Activated CD8-positive, alpha-beta memory T cell treated with anti-CD3 and anti-CD28 coated beads, Interleukin-2, amount 50 U/mL, for 24 hours (primary cell): Measurements from ENCODE around the gene GEMIN7.

Experiments used
- DNase-seq: peaks from one replicate; pipeline ENCODE4 v3.0.0-alpha.2; 2020; ENCODE audit errors: extremely low read depth

Gene GEMIN7

DNA sequence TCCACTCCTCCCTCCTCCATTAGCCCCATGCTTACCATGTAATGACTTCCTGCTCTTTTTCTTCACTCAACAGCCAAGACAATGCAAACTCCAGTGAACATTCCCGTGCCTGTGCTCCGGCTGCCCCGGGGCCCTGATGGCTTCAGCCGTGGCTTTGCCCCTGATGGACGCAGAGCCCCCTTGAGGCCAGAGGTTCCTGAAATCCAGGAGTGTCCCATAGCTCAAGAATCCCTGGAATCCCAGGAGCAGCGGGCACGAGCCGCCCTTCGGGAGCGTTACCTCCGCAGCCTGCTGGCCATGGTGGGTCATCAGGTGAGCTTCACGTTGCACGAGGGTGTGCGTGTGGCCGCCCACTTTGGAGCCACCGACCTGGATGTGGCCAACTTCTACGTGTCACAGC is 11.0 kb downstream of the GEMIN7 start:
- no peak for DNase-seq

DNA sequence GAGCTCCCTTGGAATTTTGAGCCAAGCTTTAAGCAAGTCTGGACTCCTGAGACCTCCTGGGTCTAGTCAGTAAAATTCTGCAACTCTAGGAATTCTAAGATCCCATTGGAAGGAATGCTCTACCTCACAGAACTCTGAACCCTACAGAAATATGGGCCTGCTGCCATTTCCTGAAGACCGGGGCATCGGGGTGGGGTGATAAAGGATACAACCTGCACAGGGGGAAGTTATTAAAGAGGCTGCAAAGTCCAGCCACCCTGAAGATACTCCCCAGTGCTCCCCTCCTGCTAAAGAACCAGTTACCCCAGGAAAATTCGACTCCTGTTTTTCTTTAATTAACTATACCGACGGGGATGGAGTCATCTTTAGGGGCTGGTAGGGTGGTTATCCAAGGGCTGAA is 11.5 kb downstream of the GEMIN7 start:
- DNase-seq = no peak

DNA sequence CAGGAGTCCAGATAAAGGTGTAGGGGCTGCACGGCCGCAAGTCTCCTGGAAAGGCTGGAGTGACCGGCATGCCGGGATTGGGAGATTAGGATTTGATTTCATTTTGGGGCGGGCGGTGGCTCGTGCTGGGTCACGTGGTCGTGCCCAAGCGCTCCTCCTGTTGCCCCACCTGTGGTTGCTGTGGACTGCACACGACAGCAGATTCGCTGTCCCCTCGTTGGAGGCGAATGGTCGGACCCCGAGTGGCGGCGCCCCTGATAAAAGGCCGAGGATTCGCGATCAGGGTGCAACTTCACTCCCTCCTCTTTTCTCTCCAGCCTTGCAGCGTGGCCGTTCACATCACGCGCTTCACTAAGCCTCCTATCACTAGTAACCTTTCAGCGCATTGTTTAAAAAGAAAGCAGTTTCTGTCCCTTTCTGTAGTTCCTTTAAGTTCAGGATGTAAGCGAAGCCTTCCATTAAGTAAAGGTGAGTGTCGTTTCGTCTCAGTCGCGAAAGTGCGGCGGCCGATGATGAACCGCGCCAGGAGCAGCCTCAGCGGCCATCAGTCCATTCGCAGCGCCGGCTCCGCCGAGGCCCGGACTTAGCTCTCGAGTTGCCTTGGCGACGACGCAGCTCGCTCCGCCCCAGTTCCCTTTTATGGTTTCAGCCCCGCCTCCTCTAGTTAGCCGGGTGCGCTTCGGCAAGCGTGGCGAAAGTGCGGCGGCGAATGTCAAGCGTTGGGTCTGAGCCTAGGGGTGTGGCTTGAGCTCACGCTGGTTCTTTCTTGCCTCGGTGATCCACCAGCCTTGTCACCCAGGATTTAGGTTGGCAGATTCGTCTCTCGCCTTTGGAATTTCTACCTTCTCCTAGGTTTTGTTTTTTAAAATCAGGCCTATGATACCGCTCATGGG is 12.2 kb downstream of the GEMIN7 start:
- peak; percentile 91 for DNase-seq

GRCh38 chr19:45092747-45093678 is 14.0 kb downstream of the GEMIN7 start, which contains the start of gene PPP1R37:
Gene PPP1R37 (plus strand): TSS chr19:45093179. CDS start chr19:45093326, 147 bp downstream.
- peak; percentile 85 for DNase-seq

DNA sequence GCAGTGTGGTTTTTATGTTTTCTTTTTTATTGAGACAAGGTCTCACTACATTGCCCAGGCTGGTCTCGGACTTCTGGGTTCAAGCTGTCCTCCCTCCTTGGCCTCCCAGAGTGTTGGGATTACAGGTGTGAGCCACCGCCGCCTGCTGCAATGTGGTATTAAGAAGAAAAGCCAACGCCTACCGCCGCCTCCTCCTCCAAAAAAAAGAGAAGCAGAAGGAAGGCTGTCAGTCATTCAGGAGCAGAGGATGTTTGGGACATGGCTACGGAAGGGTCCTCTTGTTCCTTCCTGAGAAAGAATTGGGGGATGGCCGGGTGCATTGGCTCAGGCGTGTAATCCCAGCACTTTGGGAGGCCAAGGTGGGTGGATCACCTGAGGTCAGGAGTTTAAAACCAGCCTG is 15.1 kb downstream of the GEMIN7 start:
- DNase-seq = no peak

- DNase-seq = no peak
Measured at GRCh38 chr19:45094707-45095106, 15.6 kb downstream of the GEMIN7 start.

- no peak for DNase-seq
Measured at GRCh38 chr19:45095496-45096413, 16.7 kb downstream of the GEMIN7 start.

- no peak for DNase-seq
Measured at GRCh38 chr19:45096700-45097099, 17.6 kb downstream of the GEMIN7 start.

- no peak for DNase-seq
Measured at GRCh38 chr19:45097450-45097775, 18.4 kb downstream of the GEMIN7 start.

- no peak for DNase-seq
Measured at GRCh38 chr19:45097776-45098520, 18.9 kb downstream of the GEMIN7 start.

- DNase-seq = no peak
Measured at GRCh38 chr19:45098521-45099466, 19.7 kb downstream of the GEMIN7 start.

DNA sequence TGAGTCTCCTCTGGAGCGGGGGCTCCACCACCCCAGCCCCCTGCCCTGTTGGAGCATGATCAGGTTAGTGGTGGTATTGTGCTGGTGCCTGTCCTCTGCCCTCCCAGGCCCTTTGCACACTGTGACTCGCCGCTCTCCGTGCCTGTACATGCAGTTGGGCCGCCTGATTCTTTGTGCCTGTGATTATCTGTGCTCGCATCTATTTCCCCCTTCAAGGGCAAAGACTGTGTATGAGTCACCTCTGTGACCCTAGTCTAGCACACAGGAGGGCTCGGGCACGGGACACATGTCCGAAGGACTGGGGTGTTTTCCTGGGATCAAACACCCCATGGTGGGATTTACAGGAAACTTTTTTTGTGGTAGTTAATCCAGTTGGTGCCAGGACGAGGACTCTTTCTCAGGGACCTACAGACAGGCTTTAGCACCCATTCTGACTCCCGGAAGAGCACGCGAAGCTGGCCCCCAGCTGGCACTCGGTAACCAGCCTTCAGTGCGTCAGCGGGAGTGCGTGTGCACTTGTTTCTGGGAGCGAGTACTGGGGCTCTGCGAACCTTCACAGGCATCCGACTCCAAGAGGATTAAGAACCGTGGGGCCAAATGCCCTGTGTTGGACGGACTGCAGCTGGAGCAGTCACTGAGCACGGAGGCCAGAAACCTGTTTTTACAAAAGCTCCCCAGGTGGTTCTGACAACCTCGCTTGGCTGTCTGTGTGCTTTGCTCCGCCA is 20.6 kb downstream of the GEMIN7 start:
- DNase-seq = no peak

- no peak for DNase-seq
Measured at GRCh38 chr19:45100201-45100600, 21.1 kb downstream of the GEMIN7 start.

DNA sequence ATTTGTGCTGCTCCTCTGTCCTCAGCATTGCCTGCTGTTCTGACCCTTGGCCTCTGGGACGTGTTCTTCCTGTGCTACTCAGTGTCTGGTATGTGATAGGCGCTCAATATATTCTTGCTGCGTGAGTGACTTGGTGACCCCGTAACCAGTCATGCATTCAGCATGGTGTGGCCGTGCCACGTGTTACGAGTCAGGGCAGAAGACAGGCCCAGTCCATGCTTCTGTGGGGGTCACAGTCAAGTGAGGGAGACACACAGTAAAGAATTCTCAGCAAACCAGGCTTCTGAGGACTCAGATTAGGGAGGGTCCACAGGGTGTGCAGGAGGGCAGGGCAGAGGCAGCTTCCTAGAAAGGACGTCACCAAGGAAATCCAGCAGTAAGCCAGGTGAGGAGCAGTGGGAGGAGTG is 21.8 kb downstream of the GEMIN7 start:
- no peak for DNase-seq

DNA sequence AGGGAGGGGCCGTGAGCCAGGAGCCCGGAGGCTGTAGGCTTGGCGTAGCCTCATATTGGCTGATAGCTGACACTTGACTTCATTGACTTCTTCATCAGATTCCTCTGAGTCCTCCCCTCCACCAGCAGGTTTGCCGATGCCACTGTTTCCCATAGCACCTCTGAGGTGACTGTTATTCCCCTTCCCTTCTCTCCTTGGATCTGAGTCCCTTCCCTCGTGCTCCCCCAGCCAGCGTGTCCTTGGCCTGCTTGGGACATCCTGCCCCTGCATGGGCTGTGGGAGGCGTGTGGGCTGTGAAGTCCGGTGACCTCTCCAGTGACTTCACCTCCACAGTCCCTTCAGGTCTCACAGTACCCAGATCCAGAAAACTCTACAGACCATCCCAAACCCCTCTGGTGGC is 22.7 kb downstream of the GEMIN7 start:
- DNase-seq = no peak

DNA sequence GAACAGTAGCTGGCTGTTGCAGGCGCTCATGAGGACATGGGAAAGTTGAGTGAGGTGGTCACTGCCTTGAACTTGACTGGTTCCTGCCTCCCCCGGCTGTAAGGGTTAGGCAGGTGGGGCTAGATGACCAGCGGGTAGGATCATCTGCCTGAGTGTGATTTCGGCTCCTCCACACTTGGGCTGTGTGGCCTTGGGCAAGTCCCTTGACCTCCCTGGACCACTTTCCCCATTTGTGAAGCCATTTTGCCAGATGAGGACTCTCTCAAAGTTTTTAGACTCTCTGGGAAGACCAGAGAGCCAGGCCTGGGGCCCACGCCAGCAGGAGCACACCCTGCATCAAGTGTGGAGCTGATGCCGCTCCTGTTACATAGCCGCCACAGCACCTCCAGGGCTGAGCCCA is 23.4 kb downstream of the GEMIN7 start:
- DNase-seq = no peak

GRCh38 chr19:45103156-45103507 is 24.1 kb downstream of the GEMIN7 start:
- DNase-seq = no peak

DNA sequence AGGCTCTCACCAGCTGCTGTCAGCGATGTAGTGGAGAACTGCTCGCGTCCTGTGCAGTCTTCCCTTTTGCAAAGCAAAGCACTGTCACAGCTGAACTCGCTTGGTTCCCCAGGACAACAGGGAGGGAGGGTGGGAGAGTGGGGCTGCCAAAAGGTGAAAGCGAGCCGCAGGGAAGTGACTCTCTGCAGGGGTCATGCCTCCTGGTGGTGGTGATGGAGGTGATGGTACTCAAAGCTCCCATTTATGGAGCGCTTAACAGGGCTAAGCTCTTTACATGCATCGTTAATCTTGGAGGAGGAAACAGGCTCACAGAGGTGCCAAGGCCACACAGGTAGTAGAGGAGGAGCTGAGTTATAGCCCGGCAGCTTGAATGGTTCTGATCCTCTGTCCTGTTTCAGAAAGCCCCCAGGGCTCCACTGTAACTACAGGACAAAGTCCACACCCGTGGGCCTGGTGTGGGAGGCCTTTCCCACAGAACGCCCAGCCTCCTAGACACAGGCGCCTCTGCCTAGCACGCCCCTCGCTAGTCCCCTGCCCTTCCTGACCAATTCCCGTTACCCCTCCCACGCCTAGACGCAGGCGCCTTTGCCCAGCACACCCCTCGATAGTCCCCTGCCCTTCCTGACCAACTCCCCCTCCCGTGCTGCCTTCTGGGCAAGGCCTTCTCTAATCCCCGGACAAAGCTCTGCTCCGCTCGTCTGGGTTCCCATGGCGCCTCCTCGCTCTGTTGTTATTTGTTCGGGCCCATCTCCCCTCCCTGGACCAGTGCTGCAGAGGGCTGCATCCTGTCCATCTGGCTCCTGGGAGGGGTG is 24.7 kb downstream of the GEMIN7 start:
- no peak for DNase-seq
